Upper lobe of left lung (tissue), 4 donors: Measurements from ENCODE around the gene IDS.

Experiments used
- EP300 ChIP-seq, 4 donors: sonication (generic); formaldehyde crosslinking; IDR thresholded peaks; one replicate each; pipeline ENCODE4 v1.5.1; 2017; ENCODE audit warnings: antibody characterized with exemption in 4 of 4, control low read depth in 2 of 4
- POLR2A ChIP-seq, 4 donors: fragments of 450-650 bp; IDR thresholded peaks; one replicate each; pipeline ENCODE4 v1.5.1; 2016 to 2017; ENCODE audit warnings: antibody characterized with exemption in 4 of 4, mild to moderate bottlenecking in 2 of 4
- POLR2AphosphoS5 ChIP-seq, 2 donors: sonication (generic); formaldehyde crosslinking; IDR thresholded peaks; one replicate each; pipeline ENCODE4 v1.5.1; 2017; ENCODE audit warnings: antibody characterized with exemption in 2 of 2
- TF ChIP-seq, protein P1 (sequence below), 6 experiments: fragments of 450-650 bp in 4 of 6; fragments of 200-600 bp in 2 of 6; sonication (generic) in 2 of 6; IDR thresholded peaks; one replicate each; pipeline ENCODE4 v1.5.1; 2016 to 2019; ENCODE audit warnings: antibody characterized with exemption in 6 of 6

DNA sequence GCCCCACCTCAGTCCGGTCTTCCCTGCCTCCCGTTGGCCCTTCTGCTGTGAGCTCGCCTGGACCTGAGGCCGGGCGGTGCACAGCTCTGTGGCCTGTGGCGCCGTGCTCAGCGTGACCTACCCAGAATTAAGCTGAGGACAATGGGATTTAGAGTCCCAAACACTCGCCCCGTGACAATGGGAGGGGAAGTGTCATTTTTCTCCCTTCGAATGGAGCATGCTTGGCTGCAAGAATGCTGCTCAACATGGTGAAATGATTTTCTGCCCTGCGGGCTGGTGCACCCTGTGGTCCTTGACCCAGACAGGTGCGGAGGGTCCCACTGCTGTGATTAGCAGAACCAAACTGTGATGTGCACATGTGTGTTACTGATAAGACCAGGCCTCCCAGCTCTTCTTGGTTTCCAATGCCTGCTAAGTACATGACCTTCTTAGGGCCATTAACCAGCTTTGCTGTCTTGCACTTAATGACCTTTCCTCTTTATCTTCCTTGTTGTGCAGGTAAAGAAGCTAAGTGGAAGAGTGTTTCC, 36.5 kb upstream of the IDS start:
- TF ChIP-seq, protein P1, sequence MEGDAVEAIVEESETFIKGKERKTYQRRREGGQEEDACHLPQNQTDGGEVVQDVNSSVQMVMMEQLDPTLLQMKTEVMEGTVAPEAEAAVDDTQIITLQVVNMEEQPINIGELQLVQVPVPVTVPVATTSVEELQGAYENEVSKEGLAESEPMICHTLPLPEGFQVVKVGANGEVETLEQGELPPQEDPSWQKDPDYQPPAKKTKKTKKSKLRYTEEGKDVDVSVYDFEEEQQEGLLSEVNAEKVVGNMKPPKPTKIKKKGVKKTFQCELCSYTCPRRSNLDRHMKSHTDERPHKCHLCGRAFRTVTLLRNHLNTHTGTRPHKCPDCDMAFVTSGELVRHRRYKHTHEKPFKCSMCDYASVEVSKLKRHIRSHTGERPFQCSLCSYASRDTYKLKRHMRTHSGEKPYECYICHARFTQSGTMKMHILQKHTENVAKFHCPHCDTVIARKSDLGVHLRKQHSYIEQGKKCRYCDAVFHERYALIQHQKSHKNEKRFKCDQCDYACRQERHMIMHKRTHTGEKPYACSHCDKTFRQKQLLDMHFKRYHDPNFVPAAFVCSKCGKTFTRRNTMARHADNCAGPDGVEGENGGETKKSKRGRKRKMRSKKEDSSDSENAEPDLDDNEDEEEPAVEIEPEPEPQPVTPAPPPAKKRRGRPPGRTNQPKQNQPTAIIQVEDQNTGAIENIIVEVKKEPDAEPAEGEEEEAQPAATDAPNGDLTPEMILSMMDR (IDR thresholded peaks at IDR 0.05): no peak
- TF ChIP-seq EP300 (IDR thresholded peaks at IDR 0.05): no peak
- no peak for TF ChIP-seq POLR2A (IDR thresholded peaks at IDR 0.05)
- TF ChIP-seq POLR2AphosphoS5 (IDR thresholded peaks at IDR 0.05): no peak
